ENCODE results near the gene MESP1. TPM values are rescaled to one million over a fixed set of nuclear protein-coding genes. Genes with fewer than 3 reads are reported as not detected.

Gene MESP1
- total RNA-seq, 1 donor from 2014 or later = 0.45 TPM

DNA sequence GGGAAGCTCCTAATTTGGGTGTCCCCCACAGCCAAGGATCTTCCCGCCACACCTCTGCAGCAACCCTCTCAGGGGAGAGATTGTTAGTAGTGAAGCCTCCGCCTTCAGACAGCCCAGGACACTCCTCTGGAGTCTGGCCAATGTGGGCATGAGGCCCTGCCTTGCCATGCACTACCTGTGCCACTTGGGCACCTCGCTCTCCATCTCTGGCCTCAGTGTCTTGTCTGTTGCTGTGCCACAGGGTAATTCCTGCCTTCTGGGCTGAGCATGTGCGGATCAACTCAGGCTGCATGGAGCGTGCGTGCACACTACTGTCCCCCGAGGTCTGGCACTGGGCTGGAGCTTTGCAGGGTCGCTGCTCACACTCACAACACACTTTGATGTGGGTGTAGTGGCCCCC, 7.9 kb upstream of the MESP1 start:
- DNase-seq (ENCODE audit: low read depth) = no peak

GRCh38 chr15:89758283-89758682, 7.2 kb upstream of the MESP1 start:
- no peak for DNase-seq (ENCODE audit: low read depth)

- DNase-seq (ENCODE audit: low read depth) = no peak
Measured at GRCh38 chr15:89756897-89757296, 5.8 kb upstream of the MESP1 start.

DNA sequence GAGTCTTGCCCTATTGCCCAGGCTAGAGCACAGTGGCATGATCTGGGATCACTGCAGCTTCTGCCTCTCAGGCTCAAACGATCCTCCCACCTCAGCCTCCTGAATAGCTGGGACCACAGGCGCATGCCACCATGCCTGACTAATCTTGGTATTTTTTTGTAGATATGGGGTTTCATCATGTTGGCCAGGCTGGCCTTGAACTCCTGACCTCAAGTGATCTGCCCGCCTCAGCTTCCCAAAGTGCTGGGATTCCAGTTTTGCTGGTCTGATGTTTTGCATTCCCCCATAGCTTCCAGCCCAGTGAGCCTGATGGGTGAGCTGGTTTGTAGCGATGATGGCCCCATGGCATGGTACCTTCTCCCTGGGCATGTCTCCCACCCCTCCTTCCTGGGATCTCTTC, 4.7 kb upstream of the MESP1 start:
- DNase-seq (ENCODE audit: low read depth) = no peak

- no peak for DNase-seq (ENCODE audit: low read depth)
Measured at GRCh38 chr15:89754361-89755154, 3.5 kb upstream of the MESP1 start.

DNA sequence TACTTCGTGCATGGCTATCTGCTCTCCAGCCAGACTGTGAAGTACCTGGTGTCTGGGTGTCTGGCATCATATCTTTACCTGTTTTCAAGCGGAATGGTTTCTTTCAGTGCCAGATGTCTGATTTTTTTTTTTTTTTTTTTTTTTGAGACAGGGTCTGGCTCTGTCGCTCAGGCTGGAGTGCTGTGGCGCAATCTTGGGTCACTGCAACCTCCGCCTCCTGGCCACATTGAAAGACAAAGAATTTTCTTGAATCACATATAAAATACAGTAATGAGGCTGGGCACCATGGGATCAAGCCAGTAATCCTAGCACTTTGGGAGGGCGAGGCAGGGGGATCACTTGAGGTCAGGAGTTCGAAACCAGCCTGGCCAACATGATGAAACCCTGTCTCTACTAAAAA, 2.8 kb upstream of the MESP1 start:
- no peak for DNase-seq (ENCODE audit: low read depth)

DNA sequence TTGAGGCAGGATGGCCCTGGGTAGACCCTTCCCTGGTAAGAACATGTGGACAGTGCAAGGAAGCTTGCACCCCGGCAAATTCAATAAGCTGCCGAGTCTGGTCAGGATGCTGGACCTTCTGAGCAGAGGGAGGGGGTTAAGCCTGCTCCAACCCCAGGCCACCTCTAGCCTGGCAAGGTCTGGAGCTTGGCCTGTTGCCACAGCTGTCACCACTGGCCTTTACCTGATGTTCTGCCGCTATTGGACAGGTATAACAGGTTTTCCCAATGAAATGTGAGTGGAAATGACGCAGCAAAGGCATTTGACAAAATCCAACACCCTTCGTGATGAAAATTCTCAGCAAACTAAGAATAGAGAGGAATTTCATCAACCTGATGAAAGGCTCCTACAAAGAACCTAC, 699 bp upstream of the MESP1 start:
- no peak for DNase-seq (ENCODE audit: low read depth)

- no peak for DNase-seq (ENCODE audit: low read depth)
Measured at GRCh38 chr15:89749951-89750559, 994 bp downstream of the MESP1 start.

- no peak for DNase-seq (ENCODE audit: low read depth)
Measured at GRCh38 chr15:89749526-89749925, 1.5 kb downstream of the MESP1 start.

GRCh38 chr15:89749054-89749453, 2.0 kb downstream of the MESP1 start:
- DNase-seq (ENCODE audit: low read depth) = no peak

DNA sequence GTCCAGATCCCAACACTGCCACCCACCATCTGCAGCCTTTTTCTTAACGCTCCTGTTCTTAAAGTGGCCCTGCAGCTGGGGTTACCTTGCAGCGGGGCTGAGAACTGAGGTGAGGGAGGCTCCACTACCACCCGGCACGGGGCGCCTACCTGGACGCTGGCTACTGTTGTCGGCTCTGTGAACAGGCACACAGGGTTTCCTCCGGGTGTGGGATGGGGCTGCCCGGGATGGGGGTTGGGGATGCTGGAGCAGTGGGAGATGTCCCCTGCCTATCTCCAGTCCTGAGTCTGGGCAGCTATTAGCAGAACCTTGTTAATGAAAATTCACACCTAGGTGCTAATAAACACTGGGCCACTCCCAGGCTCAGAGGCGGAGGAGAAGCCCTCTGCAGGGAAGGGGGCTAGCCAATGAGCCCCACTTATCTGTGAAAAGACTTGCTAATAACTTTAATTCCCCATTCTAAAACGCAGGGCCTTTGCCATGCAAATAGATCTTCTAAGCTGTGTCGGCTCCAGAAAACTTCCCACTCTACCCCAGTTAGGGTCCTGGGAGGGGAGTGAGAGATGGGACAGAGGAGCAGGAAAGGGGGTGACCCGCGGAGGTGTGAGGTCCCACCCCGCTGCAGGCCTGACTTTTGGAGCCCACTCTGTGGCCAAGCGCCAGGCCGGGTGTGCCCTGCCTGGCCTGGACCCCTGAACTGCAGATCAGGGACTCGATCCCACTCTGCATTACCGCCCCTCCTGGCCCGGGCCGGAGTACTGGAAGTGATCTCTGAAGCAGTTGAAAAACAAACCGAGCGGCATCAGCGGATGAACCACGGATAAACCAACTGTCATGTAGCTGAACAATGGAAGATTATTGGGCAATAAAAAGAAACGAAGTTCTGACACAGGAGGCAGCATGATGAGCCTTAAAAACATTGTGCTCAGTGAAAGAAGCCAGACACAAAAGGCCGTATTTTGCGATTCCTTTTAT, 3.1 kb downstream of the MESP1 start:
- DNase-seq (ENCODE audit: low read depth) = no peak

- no peak for DNase-seq (ENCODE audit: low read depth)
Measured at GRCh38 chr15:89746386-89746780, 4.7 kb downstream of the MESP1 start.

DNA sequence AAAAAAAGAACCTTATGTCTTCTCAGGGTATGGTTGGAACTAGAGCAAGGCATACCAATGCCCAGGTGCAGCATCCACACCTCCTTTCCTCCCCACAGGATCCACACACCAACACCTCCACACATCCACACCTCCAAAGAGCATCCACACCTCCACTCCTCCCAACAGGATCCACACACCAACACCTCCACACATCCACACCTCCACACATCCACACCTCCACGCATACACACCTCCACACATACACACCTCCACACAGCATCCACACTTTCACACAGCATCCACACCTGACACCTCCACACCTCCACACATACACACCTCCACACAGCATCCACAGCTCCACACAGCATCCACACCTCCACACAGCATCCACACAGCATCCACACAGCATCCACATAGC, 5.3 kb downstream of the MESP1 start:
- no peak for DNase-seq (ENCODE audit: low read depth)

DNA sequence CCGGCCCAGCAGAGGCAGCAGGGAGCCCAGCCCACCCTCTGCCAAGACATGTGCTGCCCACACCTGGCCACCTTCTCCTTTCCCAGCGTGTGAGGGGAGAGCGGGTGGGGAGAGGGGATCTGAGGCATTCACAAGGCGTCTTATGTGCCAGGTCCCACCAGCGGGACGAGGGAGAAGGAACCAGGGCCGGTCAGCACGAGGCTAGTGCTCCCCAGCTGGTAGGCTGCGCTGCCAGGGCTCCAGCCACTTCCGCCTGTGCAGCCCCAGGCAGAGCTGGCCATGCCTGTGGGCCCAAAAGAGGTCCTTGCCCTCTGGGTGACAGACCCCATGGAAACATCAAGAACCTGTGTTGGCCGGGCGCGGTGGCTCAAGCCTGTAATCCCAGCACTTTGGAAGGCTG, 5.9 kb downstream of the MESP1 start:
- DNase-seq (ENCODE audit: low read depth) = no peak

GRCh38 chr15:89743594-89743993, 7.5 kb downstream of the MESP1 start:
- no peak for DNase-seq (ENCODE audit: low read depth)

DNA sequence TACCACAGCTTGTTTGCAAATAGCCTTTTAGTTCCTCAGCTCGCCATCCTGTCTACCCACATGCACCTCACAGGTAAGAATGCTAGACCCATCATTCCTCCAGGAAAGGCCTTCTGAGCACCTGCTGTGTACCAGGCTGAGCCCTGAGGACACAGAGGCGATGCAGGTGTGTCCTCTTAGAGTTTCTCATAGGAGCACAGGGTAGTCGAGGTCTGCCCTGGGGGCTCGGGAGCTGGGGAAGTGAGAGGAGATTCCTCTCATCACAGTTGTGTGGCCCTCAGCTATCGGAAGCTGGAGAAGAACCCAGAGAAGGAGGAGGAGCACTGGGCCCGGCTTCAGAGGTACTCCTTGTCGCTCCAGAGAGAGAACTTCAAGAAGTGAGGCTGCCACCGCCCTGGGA, 8.0 kb downstream of the MESP1 start:
- DNase-seq (ENCODE audit: low read depth) = no peak

- DNase-seq (ENCODE audit: low read depth) = peak; percentile 74
Measured at GRCh38 chr15:89740137-89740536, 10.9 kb downstream of the MESP1 start.

DNA sequence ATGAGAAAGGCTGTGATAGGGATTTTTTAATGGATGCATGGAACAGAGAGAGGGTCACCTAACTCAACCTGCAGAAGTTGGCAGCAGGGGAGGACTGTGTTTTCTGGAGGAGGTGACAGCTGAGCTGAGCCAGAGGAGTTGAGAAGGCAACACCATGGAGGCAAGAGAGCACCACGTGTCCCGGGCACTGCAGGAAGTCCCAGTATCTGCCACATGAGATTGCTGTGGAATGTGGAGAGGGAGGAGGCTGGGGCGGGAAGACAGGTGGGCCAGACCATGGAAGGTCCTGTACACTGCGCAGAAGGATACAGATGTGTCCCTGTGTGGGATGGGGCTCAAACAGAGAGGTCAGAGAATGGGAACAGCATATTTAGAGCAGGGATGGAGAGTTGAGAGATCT, 15.3 kb downstream of the MESP1 start:
- no peak for DNase-seq (ENCODE audit: low read depth)

DNA sequence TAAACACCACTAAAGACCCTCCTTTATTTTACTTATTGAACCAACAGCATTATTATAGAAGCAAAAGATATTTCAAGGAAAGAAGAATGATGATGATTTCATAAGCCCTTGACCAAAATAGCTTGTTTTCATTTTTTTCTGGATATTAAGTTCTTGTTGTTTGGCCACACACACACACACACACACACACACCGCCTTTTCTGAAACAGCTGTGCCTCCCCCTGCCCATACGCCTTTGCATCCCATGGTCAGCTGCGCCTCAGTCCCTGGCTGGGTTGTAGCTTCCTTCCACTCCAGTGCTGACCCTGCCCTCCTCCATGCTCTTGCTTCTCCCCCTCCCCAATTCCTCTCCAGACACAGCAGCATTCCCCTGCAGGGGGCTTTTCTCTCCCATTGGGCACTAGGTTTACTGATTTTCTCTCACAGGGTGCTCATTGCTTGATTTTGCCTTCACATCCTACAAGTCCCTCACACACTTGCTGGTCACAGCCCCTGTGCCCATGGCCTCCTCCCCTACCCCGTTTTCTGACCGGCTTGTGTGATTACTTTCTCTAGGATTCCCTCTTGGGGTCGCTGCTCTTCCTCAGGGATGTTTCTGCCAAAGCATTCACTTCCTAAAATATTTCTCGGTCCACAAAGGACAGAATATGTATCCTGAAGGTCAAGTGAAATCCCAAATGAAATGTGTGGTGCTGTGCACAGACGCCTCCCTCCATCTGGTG, 18.4 kb downstream of the MESP1 start:
- DNase-seq (ENCODE audit: low read depth) = no peak

- no peak for DNase-seq (ENCODE audit: low read depth)
Measured at GRCh38 chr15:89731275-89731674, 19.8 kb downstream of the MESP1 start.

- peak; percentile 35 for DNase-seq (ENCODE audit: low read depth)
Measured at GRCh38 chr15:89728254-89728653, 22.8 kb downstream of the MESP1 start.

DNA sequence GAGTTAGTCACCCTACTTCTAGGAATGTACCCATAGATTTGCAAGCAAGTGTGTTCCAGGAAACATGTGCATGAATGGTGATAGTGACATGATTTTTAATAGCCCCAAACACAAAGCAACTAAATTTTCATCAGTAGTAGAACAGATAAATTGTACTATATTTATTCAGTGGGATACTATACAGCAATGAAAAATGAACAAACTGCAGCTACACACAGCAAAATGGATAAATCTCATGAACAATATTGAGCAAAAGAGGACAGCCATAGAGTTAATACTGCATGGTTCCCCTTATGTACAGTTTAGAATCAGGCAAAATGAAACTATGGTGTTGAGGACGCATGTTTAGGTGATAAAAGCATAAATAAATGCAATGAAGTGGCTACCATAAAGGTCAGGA, 26.0 kb downstream of the MESP1 start:
- no peak for DNase-seq (ENCODE audit: low read depth)

All from renal cortical epithelial cell (primary cell).